22Rv1 (cell line): Measurements from ENCODE around the gene YEATS4.

Experiments used
- H3K27ac ChIP-seq: fragments of 450-650 bp; 2 replicates; pipeline ENCODE4 v1.5.1; 2017
- CTCF ChIP-seq: fragments of 450-650 bp; IDR thresholded peaks from 2 replicates; pipeline ENCODE4 v1.5.1; 2017; ENCODE audit warnings: mild to moderate bottlenecking
- ZFX ChIP-seq: fragments of 450-650 bp; IDR thresholded peaks from 2 replicates; pipeline ENCODE4 v1.6.1; 2017; ENCODE audit warnings: antibody characterized with exemption, borderline replicate concordance

YEATS4 gene

GRCh38 chr12:69337311-69338090 is 22.0 kb upstream of the YEATS4 start:
- TF ChIP-seq ZFX: no peak
- TF ChIP-seq CTCF: no peak
- H3K27ac ChIP-seq: no peak overlapping the region

DNA sequence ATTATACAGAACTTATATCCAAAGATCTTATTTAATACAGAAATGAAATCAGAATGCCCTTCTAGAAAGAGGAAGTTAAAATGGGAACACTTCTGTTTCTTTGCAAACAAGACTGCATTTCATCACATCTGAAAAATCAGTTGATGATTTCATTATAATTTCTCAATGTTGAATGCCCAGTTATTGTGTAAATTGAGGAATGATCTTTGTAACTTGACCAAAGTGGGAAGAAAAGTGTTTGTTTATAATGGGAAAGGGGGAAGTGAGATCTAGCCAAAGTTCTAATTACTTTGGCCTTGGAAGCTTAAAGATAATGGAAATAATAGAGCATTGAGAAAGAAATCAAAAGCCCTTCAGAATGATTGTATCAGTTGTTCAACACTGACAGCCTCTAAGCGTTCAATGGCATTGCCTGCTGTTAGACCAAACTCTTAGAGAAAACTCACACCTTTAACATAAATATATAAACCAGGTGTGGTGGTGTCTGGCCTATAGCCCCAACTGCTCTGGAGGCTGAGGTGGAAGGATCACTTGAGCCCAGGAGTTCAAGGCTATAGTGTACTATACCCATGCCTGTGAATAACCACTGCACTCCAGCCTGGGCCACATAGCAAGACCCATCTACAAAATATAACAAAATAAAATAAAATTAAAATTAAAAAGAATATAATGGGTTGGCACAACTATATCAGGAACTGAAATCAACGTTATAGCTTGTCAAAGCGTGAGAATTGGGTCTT is 21.3 kb upstream of the YEATS4 start:
- TF ChIP-seq CTCF: no peak
- TF ChIP-seq ZFX: no peak
- H3K27ac ChIP-seq: no peak overlapping the region

DNA sequence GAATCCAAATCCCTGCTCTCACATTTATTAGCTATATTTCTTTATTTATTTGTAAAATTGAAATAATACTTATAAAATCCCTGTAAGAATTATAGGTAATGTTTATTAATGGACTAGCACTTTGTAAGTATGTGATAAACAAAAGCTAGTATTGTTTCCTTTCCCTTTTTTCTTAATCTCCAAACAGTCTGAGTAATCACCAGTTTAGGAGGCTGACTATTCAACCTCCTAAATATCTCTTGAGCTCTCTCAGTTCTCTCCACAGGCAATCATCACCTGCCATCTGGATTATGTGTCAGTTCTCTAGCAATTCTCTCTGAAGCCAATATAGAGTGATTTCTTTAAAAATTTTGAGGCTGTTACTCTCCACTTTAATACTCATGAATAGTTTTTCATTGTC is 20.6 kb upstream of the YEATS4 start:
- H3K27ac ChIP-seq: no peak overlapping the region
- TF ChIP-seq ZFX (no peak), CTCF (no peak)

GRCh38 chr12:69339999-69340398 is 19.5 kb upstream of the YEATS4 start:
- no peak for TF ChIP-seq CTCF
- H3K27ac ChIP-seq: no peak overlapping the region

- H3K27ac ChIP-seq: no peak overlapping the region
- no peak for TF ChIP-seq ZFX
- no peak for TF ChIP-seq CTCF
Observed at GRCh38 chr12:69341328-69341727, 18.2 kb upstream of the YEATS4 start.

- no peak overlapping the region for H3K27ac ChIP-seq
- no peak for TF ChIP-seq CTCF
- TF ChIP-seq ZFX: no peak
Observed at GRCh38 chr12:69342421-69342820, 17.1 kb upstream of the YEATS4 start.

- no peak overlapping the region for H3K27ac ChIP-seq
- TF ChIP-seq ZFX (no peak), CTCF (no peak)
Observed at GRCh38 chr12:69343357-69343756, 16.2 kb upstream of the YEATS4 start.
